HUES6 (cell line): ENCODE results near the gene PRKCE.

Experiments used
- H3K27ac ChIP-seq: 2 replicates; pipeline ENCODE4 v1.7.0; 2013; ENCODE audit warnings: low read depth, mild to moderate bottlenecking, low read length, inconsistent platforms
- H3K27me3 ChIP-seq: 2 replicates; pipeline ENCODE4 v1.6.1; 2013; ENCODE audit warnings: low read length; ENCODE audit not compliant: control insufficient read depth, insufficient read depth
- H3K36me3 ChIP-seq: 2 replicates; pipeline ENCODE4 v1.6.1; 2013; ENCODE audit warnings: low read length; ENCODE audit not compliant: control insufficient read depth, insufficient read depth
- H3K4me1 ChIP-seq: 2 replicates; pipeline ENCODE4 v1.6.1; 2013; ENCODE audit warnings: low read length; ENCODE audit not compliant: control insufficient read depth, insufficient read depth
- H3K4me3 ChIP-seq: 2 replicates; pipeline ENCODE4 v1.5.1; 2013; ENCODE audit warnings: low read depth, low read length
- H3K9ac ChIP-seq: one replicate; pipeline ENCODE4 v1.6.1; 2013; ENCODE audit warnings: mild to moderate bottlenecking, low read length
- H3K9me3 ChIP-seq: 2 replicates; pipeline ENCODE4 v1.6.1; 2013; ENCODE audit warnings: low read depth, low read length; ENCODE audit not compliant: control insufficient read depth, insufficient read depth

PRKCE gene

GRCh38 chr2:45769854-45770576 lies 118.5 kb downstream of the PRKCE start:
- Histone ChIP-seq H3K36me3 (no peaks in the 10 kb centered on the region), H3K4me3 (no peak overlapping the region), H3K9me3 (no peaks in the 10 kb centered on the region), H3K27me3 (no peaks in the 10 kb centered on the region), H3K9ac (no peak overlapping the region), H3K27ac (no peak overlapping the region), H3K4me1 (peaks cover 9% of the 10 kb centered on the region)

GRCh38 chr2:45770811-45771210 lies 119.3 kb downstream of the PRKCE start:
- H3K9ac ChIP-seq = no peak overlapping the region
- no peak overlapping the region for H3K27ac ChIP-seq
- H3K4me3 ChIP-seq = no peak overlapping the region
- H3K27me3 ChIP-seq = no peaks in the 10 kb centered on the region
- no peaks in the 10 kb centered on the region for H3K9me3 ChIP-seq
- H3K4me1 ChIP-seq = peaks cover 9% of the 10 kb centered on the region
- H3K36me3 ChIP-seq = no peaks in the 10 kb centered on the region

- no peak overlapping the region for H3K9ac ChIP-seq
- no peaks in the 10 kb centered on the region for H3K9me3 ChIP-seq
- H3K36me3 ChIP-seq = no peaks in the 10 kb centered on the region
- H3K4me3 ChIP-seq = no peak overlapping the region
- no peak overlapping the region for H3K27ac ChIP-seq
- H3K4me1 ChIP-seq = peaks cover 9% of the 10 kb centered on the region
- H3K27me3 ChIP-seq = no peaks in the 10 kb centered on the region
Observed at GRCh38 chr2:45771261-45771660, 119.8 kb downstream of the PRKCE start.

- H3K36me3 ChIP-seq = no peaks in the 10 kb centered on the region
- no peak overlapping the region for H3K9ac ChIP-seq
- H3K27me3 ChIP-seq = no peaks in the 10 kb centered on the region
- H3K4me1 ChIP-seq = peaks cover 9% of the 10 kb centered on the region
- H3K27ac ChIP-seq = no peak overlapping the region
- H3K9me3 ChIP-seq = no peaks in the 10 kb centered on the region
- H3K4me3 ChIP-seq = no peak overlapping the region
Observed at GRCh38 chr2:45772038-45772437, 120.6 kb downstream of the PRKCE start.

- H3K9ac ChIP-seq = no peak overlapping the region
- H3K27me3 ChIP-seq = no peaks in the 10 kb centered on the region
- H3K27ac ChIP-seq = no peak overlapping the region
- H3K36me3 ChIP-seq = no peaks in the 10 kb centered on the region
- H3K9me3 ChIP-seq = no peaks in the 10 kb centered on the region
- peaks cover 9% of the 10 kb centered on the region for H3K4me1 ChIP-seq
- no peak overlapping the region for H3K4me3 ChIP-seq
Observed at GRCh38 chr2:45773909-45774308, 122.4 kb downstream of the PRKCE start.

- Histone ChIP-seq H3K4me1 (peaks cover 8% of the 10 kb centered on the region), H3K36me3 (no peaks in the 10 kb centered on the region), H3K4me3 (no peak overlapping the region), H3K9ac (no peak overlapping the region), H3K27me3 (no peaks in the 10 kb centered on the region), H3K27ac (no peak overlapping the region), H3K9me3 (no peaks in the 10 kb centered on the region)
Observed at GRCh38 chr2:45774688-45775244, 123.3 kb downstream of the PRKCE start.

- Histone ChIP-seq H3K9me3 (no peaks in the 10 kb centered on the region), H3K4me1 (no peaks in the 10 kb centered on the region), H3K36me3 (no peaks in the 10 kb centered on the region), H3K27ac (no peak overlapping the region), H3K27me3 (no peaks in the 10 kb centered on the region), H3K4me3 (no peak overlapping the region), H3K9ac (no peak overlapping the region)
Observed at GRCh38 chr2:45776160-45776955, 124.9 kb downstream of the PRKCE start.

- Histone ChIP-seq H3K36me3 (no peaks in the 10 kb centered on the region), H3K27ac (no peak overlapping the region), H3K4me3 (no peak overlapping the region), H3K9me3 (no peaks in the 10 kb centered on the region), H3K4me1 (no peaks in the 10 kb centered on the region), H3K27me3 (no peaks in the 10 kb centered on the region), H3K9ac (no peak overlapping the region)
Observed at GRCh38 chr2:45777996-45778719, 126.7 kb downstream of the PRKCE start.

GRCh38 chr2:45778720-45779171 lies 127.3 kb downstream of the PRKCE start:
- no peaks in the 10 kb centered on the region for H3K27me3 ChIP-seq
- no peaks in the 10 kb centered on the region for H3K4me1 ChIP-seq
- no peak overlapping the region for H3K27ac ChIP-seq
- H3K9me3 ChIP-seq = no peaks in the 10 kb centered on the region
- no peak overlapping the region for H3K9ac ChIP-seq
- no peaks in the 10 kb centered on the region for H3K36me3 ChIP-seq
- H3K4me3 ChIP-seq = no peak overlapping the region

- H3K4me3 ChIP-seq = no peak overlapping the region
- no peak overlapping the region for H3K27ac ChIP-seq
- H3K36me3 ChIP-seq = no peaks in the 10 kb centered on the region
- no peak overlapping the region for H3K9ac ChIP-seq
- H3K9me3 ChIP-seq = no peaks in the 10 kb centered on the region
- no peaks in the 10 kb centered on the region for H3K4me1 ChIP-seq
- no peaks in the 10 kb centered on the region for H3K27me3 ChIP-seq
Observed at GRCh38 chr2:45780541-45781463, 129.3 kb downstream of the PRKCE start.
